A549 (cell line): ENCODE measurements around the gene POU4F1.

Experiments
- BHLHE40 ChIP-seq: IDR thresholded peaks from 2 replicates; pipeline ENCODE4 v1.6.1; 2012; ENCODE audit warnings: low read depth, low read length, inconsistent platforms
- ELK1 ChIP-seq: fragments of 150-350 bp; IDR thresholded peaks from 2 replicates; pipeline ENCODE4 v1.6.1; 2014; ENCODE audit warnings: low read depth, mild to moderate bottlenecking, low read length
- EP300 ChIP-seq, 2 experiments: fragments of >200 bp; sonication (Bioruptor Twin); formaldehyde crosslinking; IDR thresholded peaks; 2 replicates in 1 of 2; 3 replicates in 1 of 2; pipeline ENCODE4 v1.6.1; 2016 to 2017
- ESRRA ChIP-seq: fragments of 150-350 bp; IDR thresholded peaks from 2 replicates; pipeline ENCODE4 v1.6.1; 2014; ENCODE audit warnings: mild to moderate bottlenecking, low read length, borderline replicate concordance
- HDAC2 ChIP-seq: fragments of 200-600 bp; sonication (generic); IDR thresholded peaks from 2 replicates; pipeline ENCODE4 v1.6.1; 2016
- KDM5A ChIP-seq: fragments of 200-600 bp; sonication (generic); IDR thresholded peaks from 2 replicates; pipeline ENCODE4 v1.6.1; 2016; ENCODE audit warnings: antibody characterized with exemption, mild to moderate bottlenecking
- NR3C1 ChIP-seq: fragments of >200 bp; sonication (Bioruptor Twin); formaldehyde crosslinking; IDR thresholded peaks from 3 replicates; pipeline ENCODE4 v1.6.1; 2017
- POLR2A ChIP-seq: IDR thresholded peaks from 2 replicates; pipeline ENCODE4 v1.6.1; 2012; ENCODE audit warnings: mild to moderate bottlenecking, low read length
- RCOR1 ChIP-seq: fragments of 150-350 bp; IDR thresholded peaks from 2 replicates; pipeline ENCODE4 v1.6.1; 2014; ENCODE audit warnings: antibody characterized with exemption, low read length, low read depth
- REST ChIP-seq: fragments of 200-600 bp; sonication (generic); IDR thresholded peaks from 2 replicates; pipeline ENCODE4 v1.6.1; 2016; ENCODE audit warnings: antibody characterized with exemption, mild to moderate bottlenecking, moderate library complexity
- ZFP36 ChIP-seq: fragments of 450-650 bp; IDR thresholded peaks from 2 replicates; pipeline ENCODE4 v1.6.1; 2014; ENCODE audit warnings: borderline replicate concordance; ENCODE audit not compliant: partially characterized antibody
- TF ChIP-seq, protein P1 (sequence below): fragments of >200 bp; sonication (Bioruptor Twin); formaldehyde crosslinking; IDR thresholded peaks from 3 replicates; pipeline ENCODE4 v1.5.1; 2016

- TF ChIP-seq, protein P1, sequence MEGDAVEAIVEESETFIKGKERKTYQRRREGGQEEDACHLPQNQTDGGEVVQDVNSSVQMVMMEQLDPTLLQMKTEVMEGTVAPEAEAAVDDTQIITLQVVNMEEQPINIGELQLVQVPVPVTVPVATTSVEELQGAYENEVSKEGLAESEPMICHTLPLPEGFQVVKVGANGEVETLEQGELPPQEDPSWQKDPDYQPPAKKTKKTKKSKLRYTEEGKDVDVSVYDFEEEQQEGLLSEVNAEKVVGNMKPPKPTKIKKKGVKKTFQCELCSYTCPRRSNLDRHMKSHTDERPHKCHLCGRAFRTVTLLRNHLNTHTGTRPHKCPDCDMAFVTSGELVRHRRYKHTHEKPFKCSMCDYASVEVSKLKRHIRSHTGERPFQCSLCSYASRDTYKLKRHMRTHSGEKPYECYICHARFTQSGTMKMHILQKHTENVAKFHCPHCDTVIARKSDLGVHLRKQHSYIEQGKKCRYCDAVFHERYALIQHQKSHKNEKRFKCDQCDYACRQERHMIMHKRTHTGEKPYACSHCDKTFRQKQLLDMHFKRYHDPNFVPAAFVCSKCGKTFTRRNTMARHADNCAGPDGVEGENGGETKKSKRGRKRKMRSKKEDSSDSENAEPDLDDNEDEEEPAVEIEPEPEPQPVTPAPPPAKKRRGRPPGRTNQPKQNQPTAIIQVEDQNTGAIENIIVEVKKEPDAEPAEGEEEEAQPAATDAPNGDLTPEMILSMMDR = no peak
- TF ChIP-seq ESRRA (no peak), NR3C1 (no peak), ELK1 (no peak), EP300 (IDR thresholded peaks at IDR 0.05) (no peak), HDAC2 (no peak), KDM5A (no peak), RCOR1 (no peak), POLR2A (no peak), BHLHE40 (no peak), ZFP36 (no peak), REST (no peak)
Observed at GRCh38 chr13:78587395-78587794, 16.0 kb downstream of the POU4F1 start.
